ENCODE measurements around the gene POLR1H. TPM values are rescaled to one million over a fixed set of nuclear protein-coding genes. Genes with fewer than 3 reads are reported as not detected.

The POLR1H gene
- total and polyA plus RNA-seq, 7 donors = 15.4 to 32.9 (median 23.7) TPM

- Histone ChIP-seq H3K4me1 (no peaks in the 10 kb centered on the region), H3K27ac (no peak overlapping the region), H3K4me3 (no peak overlapping the region), H3K9me3 (no peaks in the 10 kb centered on the region), H3K36me3 (ENCODE audit: insufficient read depth in 1 of 2, low read depth in 1 of 2) (no peaks in the 10 kb centered on the region), H3K27me3 (ENCODE audit: insufficient read depth in 3 of 3, low read length in 2 of 3) (peaks cover 3 to 58% (median 5%) of the 10 kb centered on the region in 3 donors)
- intact Hi-C loops (cut with DNase I) = no loop called here
- 27 to 30% (median 30%) methylated on average over 11 of the region's 11 CpGs for WGBS, 3 donors
- TF ChIP-seq CTCF (IDR thresholded peaks at IDR 0.05) = no peak
- DNase-seq = peak in 1 of 2 donors; percentile 33
- peak in 1 of 4 donors; percentile 34 for ATAC-seq
These were observed 30.7 kb downstream of the POLR1H start for GRCh38 chr6:30091577-30092381.

GRCh38 chr6:30092852-30093543 is 31.9 kb downstream of the POLR1H start:
- intact Hi-C loops (cut with DNase I) = no loop called here
- H3K27me3 ChIP-seq (ENCODE audit: insufficient read depth in 3 of 3, low read length in 2 of 3) = peaks cover 0 to 60% (median 7%) of the 10 kb centered on the region in 3 donors
- DNase-seq = no peak

GRCh38 chr6:30093951-30094661 is 33.0 kb downstream of the POLR1H start:
- TF ChIP-seq CTCF (IDR thresholded peaks at IDR 0.05) = no peak
- 66 to 76% (median 75%) methylated on average over 5 of the region's 5 CpGs for WGBS, 3 donors
- no peaks in the 10 kb centered on the region for H3K4me1 ChIP-seq
- H3K27me3 ChIP-seq (ENCODE audit: insufficient read depth in 3 of 3, low read length in 2 of 3) = peaks cover 0 to 68% (median 9%) of the 10 kb centered on the region in 3 donors
- no peak for ATAC-seq
- no peak overlapping the region for H3K4me3 ChIP-seq
- H3K27ac ChIP-seq = no peak overlapping the region
- H3K36me3 ChIP-seq (ENCODE audit: insufficient read depth in 1 of 2, low read depth in 1 of 2) = no peaks in the 10 kb centered on the region
- H3K9me3 ChIP-seq = no peaks in the 10 kb centered on the region
- intact Hi-C loops (cut with DNase I) = no loop called here
- no peak for DNase-seq

More at GRCh38 chr6:30092852-30093543, 31.9 kb downstream of the POLR1H start:
- Histone ChIP-seq H3K4me1 (no peaks in the 10 kb centered on the region), H3K36me3 (ENCODE audit: insufficient read depth in 1 of 2, low read depth in 1 of 2) (no peaks in the 10 kb centered on the region), H3K9me3 (no peaks in the 10 kb centered on the region), H3K27ac (no peak overlapping the region), H3K4me3 (no peak overlapping the region)
- no peak for ATAC-seq
- WGBS, 3 donors = 60 to 65% (median 62%) methylated on average over 6 of the region's 6 CpGs
- no peak for TF ChIP-seq CTCF (IDR thresholded peaks at IDR 0.05)

GRCh38 chr6:30096829-30097228 is 35.8 kb downstream of the POLR1H start:
- no peak for DNase-seq
- intact Hi-C loops (cut with DNase I) = no loop called here
- WGBS, 3 donors = 40 to 52% (median 52%) methylated on average over 1 of the region's 1 CpG
- Histone ChIP-seq H3K9me3 (no peaks in the 10 kb centered on the region), H3K4me3 (no peak overlapping the region), H3K36me3 (ENCODE audit: insufficient read depth in 1 of 2, low read depth in 1 of 2) (no peaks in the 10 kb centered on the region), H3K4me1 (peaks cover 16% of the 10 kb centered on the region), H3K27ac (no peak overlapping the region), H3K27me3 (ENCODE audit: insufficient read depth in 3 of 3, low read length in 2 of 3) (peaks cover 0 to 83% (median 17%) of the 10 kb centered on the region in 3 donors)
- ATAC-seq = no peak
- no peak for TF ChIP-seq CTCF (IDR thresholded peaks at IDR 0.05)
